HG03457 (cell line): ENCODE data around the gene RPGR.

Experiments used
- ATAC-seq: cut with Tn5 transposase; IDR thresholded peaks from one replicate; pipeline ENCODE4 v1.9.1; 2021; ENCODE audit warnings: moderate number of reproducible peaks; ENCODE audit not compliant: unreplicated experiment

The RPGR gene

DNA sequence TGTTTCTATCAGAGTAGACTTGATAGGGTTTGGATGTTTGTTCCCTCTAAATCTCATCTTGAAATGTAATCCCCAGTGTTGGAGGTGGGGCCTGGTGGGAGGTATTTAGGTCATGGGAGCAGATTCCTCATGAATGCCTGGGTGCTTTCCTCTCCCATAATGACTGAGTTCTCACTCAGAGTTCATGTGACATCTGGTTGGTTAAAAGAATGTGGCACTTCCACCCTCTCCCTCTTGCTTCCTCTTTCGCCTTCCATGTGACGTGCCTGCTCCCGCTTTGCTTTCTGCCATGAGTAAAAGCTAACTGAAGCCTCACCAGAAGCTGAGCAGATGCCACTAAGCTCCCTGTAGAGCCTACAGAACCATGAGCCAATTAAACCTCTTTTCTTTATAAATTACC lies 59.3 kb downstream of the RPGR start:
- ATAC-seq: no peak

GRCh38 chrX:38262715-38263620 lies 64.3 kb downstream of the RPGR start:
- no peak for ATAC-seq

DNA sequence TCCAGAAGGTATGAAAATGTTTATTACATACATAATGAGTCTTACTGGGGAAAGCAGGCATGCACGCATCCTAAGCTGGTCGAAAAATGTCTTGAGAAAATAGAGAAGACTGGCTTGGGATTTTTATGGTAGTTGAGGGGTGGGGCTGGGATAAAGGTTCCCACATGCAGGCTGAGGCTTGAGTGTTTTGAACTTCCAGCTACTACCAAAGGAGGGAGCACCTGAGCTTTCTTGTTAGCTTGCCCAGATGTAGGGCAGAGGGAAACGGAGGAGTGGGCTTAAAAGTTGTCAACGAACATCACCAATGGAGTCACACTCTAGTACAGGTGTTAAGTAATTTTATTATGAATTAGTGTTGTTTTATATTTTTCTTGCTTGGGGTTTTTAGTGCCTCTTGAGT lies 67.1 kb downstream of the RPGR start:
- no peak for ATAC-seq

- ATAC-seq: no peak
Measured at GRCh38 chrX:38256019-38256418, 71.3 kb downstream of the RPGR start.

- ATAC-seq: no peak
Measured at GRCh38 chrX:38249965-38250364, 77.3 kb downstream of the RPGR start.

- ATAC-seq: no peak
Measured at GRCh38 chrX:38247051-38247450, 80.3 kb downstream of the RPGR start.

DNA sequence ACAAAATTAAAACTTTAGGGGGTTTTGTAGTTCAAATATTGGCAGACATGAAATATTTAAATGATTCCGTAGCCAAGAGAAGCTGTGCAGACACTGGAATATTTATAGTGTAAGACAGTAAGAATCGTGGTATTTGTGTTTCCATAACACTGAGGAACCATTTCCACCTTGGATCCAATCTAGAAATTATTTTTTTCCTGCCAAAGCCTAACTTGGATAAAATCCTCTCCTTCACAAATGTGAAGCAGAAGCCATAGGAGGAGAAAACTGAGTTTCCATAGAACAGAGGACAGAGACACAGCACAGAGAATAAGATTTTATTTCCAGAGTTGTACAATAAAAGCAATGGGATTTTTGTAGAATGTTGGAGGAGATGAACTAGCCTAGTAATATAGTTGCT lies 86.8 kb downstream of the RPGR start:
- ATAC-seq: no peak

- ATAC-seq: no peak
Measured at GRCh38 chrX:38236901-38237615, 90.3 kb downstream of the RPGR start.

DNA sequence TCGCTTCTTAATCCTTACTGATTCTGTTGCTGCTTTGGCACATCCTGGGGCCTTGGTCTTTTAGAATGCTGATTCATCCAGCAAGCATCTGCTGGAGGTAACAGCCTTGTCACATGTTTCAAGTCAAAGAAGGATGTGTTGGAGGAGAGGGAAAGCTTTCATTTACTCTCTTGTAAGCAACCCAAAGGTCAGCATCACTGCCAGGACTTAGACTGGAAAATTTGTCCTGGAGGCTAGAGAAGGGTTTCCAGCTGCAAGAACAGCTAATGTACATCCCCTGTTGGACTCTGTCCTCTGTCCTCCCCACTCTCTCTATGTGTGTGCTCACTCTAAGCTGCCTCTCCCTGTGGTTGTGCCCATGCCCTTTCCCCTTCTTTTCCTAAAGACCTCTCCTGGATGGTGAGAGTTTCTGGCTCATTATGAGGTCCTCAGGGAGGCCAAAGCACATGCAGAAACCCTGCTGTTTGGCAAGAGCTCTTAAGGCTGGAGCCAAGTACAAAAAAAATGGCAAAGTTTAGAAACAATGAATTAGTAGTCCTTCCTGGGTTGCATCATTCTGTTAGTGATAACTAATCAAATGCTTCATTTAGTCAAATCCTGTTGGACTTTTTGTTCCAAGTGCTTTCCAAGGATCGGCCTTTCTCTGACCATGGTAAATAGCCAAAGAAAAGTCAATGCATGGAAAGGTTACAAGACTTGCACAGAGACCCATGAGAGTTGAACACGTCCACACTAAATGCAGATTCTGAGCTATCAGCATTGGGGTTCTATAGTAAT lies 93.2 kb downstream of the RPGR start:
- ATAC-seq: no peak

- no peak for ATAC-seq
Measured at GRCh38 chrX:38232079-38232686, 95.1 kb downstream of the RPGR start.

DNA sequence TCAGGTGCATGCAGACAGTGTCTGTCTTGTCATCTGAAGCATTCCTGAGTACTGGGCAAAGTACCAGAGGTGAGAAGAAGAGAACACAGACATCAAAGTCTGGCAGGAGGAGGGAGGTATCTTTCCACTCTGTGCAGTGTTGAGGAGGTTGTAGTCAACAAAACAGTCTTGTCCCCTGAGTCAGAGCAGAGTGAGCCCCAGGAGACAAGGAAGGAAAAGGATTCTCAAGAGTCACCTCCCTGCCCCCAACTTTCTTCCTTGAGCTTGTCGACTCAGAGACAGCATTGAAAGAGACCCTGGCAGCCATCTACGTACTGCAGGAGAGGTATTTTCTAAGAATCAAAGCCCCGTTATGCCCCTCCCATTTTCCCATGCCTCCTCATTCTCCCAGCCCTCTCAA lies 102.2 kb downstream of the RPGR start:
- ATAC-seq: no peak

DNA sequence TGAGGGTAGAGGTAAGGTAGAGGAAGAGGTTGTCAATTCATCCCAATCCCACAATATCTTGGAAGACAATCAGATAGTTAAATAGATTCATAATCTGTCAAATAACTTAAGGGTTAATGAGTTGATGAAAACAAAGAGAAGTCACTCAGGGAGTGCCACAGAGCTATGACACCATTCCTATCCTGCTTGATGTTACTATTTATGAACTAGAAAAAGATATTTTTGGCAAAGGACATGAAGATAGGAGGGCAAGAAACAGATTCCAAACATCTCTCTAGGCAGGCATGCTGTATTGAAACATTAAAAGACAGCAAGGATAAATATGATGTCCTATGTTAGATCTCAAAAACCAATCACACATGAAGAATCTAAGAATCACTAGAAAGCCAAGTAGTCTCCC lies 103.1 kb downstream of the RPGR start:
- no peak for ATAC-seq

- ATAC-seq: no peak
Measured at GRCh38 chrX:38221391-38221929, 105.8 kb downstream of the RPGR start.

- ATAC-seq: no peak
Measured at GRCh38 chrX:38220415-38221390, 106.6 kb downstream of the RPGR start, which contains the start of gene SRPX. Gene SRPX (minus strand): TSS chrX:38220871. CDS start chrX:38220792, 79 bp downstream.

DNA sequence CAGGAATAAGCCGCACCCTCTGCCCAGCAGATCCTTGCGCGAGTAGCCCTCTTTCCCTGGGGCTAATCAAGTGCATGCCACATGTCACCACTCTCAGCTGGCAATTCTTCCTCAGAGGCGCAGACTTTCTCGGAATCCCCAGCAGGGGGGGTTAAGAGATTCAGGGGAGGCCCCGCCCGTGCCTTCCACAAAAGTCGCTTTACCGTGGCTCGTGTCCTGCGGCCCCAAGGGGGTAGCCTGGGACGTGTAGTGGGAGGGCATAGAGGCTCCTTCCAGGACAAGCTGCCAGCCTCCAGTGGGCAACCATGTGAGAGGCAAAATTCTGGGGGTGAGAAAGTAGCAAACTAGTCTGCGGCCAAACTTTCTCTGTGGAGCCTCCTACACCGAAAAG lies 107.3 kb downstream of the RPGR start:
- no peak for ATAC-seq
